Testis (tissue), 3 donors: ENCODE results near the gene GFRA1. TPM values are rescaled to one million over a fixed set of nuclear protein-coding genes. Genes with fewer than 3 reads are reported as not detected.

Source experiments
- DNase-seq: peaks from one replicate; pipeline ENCODE4 v3.0.0-alpha.2; 2019
- H3K27ac ChIP-seq, 2 donors: fragments of 200-600 bp; sonication (generic); one replicate each; pipeline ENCODE4 v1.5.1; 2019
- H3K27me3 ChIP-seq: fragments of 200-600 bp; sonication (generic); one replicate; pipeline ENCODE4 v1.5.1; 2019
- H3K36me3 ChIP-seq: fragments of 200-600 bp; sonication (generic); one replicate; pipeline ENCODE4 v1.5.1; 2017; ENCODE audit warnings: low read depth; ENCODE audit errors: missing control alignments
- H3K4me1 ChIP-seq: fragments of 200-600 bp; sonication (generic); one replicate; pipeline ENCODE4 v1.5.1; 2019
- H3K4me3 ChIP-seq, 2 donors: fragments of 200-600 bp; sonication (generic); one replicate each; pipeline ENCODE4 v1.5.1; 2017 to 2019
- H3K9me3 ChIP-seq: fragments of 200-600 bp; sonication (generic); one replicate; pipeline ENCODE4 v1.5.1; 2017
- CTCF ChIP-seq, 3 experiments: fragments of 450-650 bp in 2 of 3; fragments of 200-600 bp in 1 of 3; sonication (generic) in 1 of 3; IDR thresholded peaks; one replicate each; pipeline ENCODE4 v1.5.1; 2016 to 2019; ENCODE audit warnings: antibody characterized with exemption in 3 of 3, mild to moderate bottlenecking in 2 of 3, moderate library complexity in 1 of 3
- POLR2A ChIP-seq: fragments of 450-650 bp; IDR thresholded peaks from one replicate; pipeline ENCODE4 v1.6.1; 2017; ENCODE audit warnings: antibody characterized with exemption, mild to moderate bottlenecking, moderate library complexity
- WGBS, 2 donors: methylation state at CpG; one replicate each; pipeline ENCODE4 v1.1.5; 2018; 5-methylcytosine and 5-hydroxymethylcytosine counted together
- intact Hi-C: fragments of 100-400 bp; cut with DNase I; formaldehyde crosslinking; loops from one replicate; pipeline ENCODE4 v1.15.1; 2023; ENCODE audit warnings: low total_unique reads
- polyA plus RNA-seq: library from polyadenylated mRNA; stranded (reverse); fragments of 350-450 nt; fragmentation: Illumina TruSeq; extraction: RNeasy Lipid Tissue Mini Kit (QIAGEN cat#74804); gene quantifications from one replicate; pipeline ENCODE4 v1.2.3, GENCODE V29; 2014; ENCODE audit warnings: low read depth, low replicate concordance; ENCODE audit not compliant: insufficient read depth
- total RNA-seq, 2 donors: library from RNA; depleted of rRNA; stranded (reverse); fragments of >200 nt; gene quantifications; one replicate each; pipeline ENCODE4 v1.2.3, GENCODE V29; 2016

GFRA1 gene
- total and polyA plus RNA-seq, 3 donors from 2014 or later = 8.6 to 23.8 (median 17.7) TPM

- Histone ChIP-seq H3K9me3 (no peaks in the 10 kb centered on the region), H3K4me3 (no peak overlapping the region), H3K27me3 (no peaks in the 10 kb centered on the region), H3K36me3 (no peaks in the 10 kb centered on the region), H3K4me1 (no peaks in the 10 kb centered on the region), H3K27ac (no peak overlapping the region)
- DNase-seq = no peak
- TF ChIP-seq POLR2A (no peak), CTCF (IDR thresholded peaks at IDR 0.05) (no peak)
- 87 to 91% methylated on average over 10 of the region's 10 CpGs for WGBS, 2 donors
- intact Hi-C loops = no loop called here
These were observed 145.9 kb downstream of the GFRA1 start for GRCh38 chr10:116126954-116127695.

- H3K27ac ChIP-seq = no peak overlapping the region
- H3K9me3 ChIP-seq = no peaks in the 10 kb centered on the region
- TF ChIP-seq POLR2A (no peak), CTCF (IDR thresholded peaks at IDR 0.05) (no peak)
- H3K36me3 ChIP-seq = no peaks in the 10 kb centered on the region
- no peaks in the 10 kb centered on the region for H3K27me3 ChIP-seq
- 88 to 94% methylated on average over 3 of the region's 3 CpGs for WGBS, 2 donors
- no peak overlapping the region for H3K4me3 ChIP-seq
- intact Hi-C loops = no loop called here
- DNase-seq = no peak
- H3K4me1 ChIP-seq = no peaks in the 10 kb centered on the region
These were observed 146.8 kb downstream of the GFRA1 start for GRCh38 chr10:116126239-116126638.

- no peak for TF ChIP-seq POLR2A
- no peak for TF ChIP-seq CTCF (IDR thresholded peaks at IDR 0.05)
- Histone ChIP-seq H3K36me3 (no peaks in the 10 kb centered on the region), H3K9me3 (no peaks in the 10 kb centered on the region), H3K4me3 (no peak overlapping the region), H3K4me1 (no peaks in the 10 kb centered on the region), H3K27ac (no peak overlapping the region), H3K27me3 (no peaks in the 10 kb centered on the region)
- intact Hi-C loops = no loop called here
- no peak for DNase-seq
- 85 to 88% methylated on average over 17 to 19 of the region's 19 CpGs for WGBS, 2 donors
These were observed 147.8 kb downstream of the GFRA1 start for GRCh38 chr10:116125180-116125579.

GRCh38 chr10:116124777-116125176 lies 148.2 kb downstream of the GFRA1 start:
- intact Hi-C loops = no loop called here
- DNase-seq = no peak
- no peaks in the 10 kb centered on the region for H3K9me3 ChIP-seq
- no peaks in the 10 kb centered on the region for H3K4me1 ChIP-seq
- WGBS, 2 donors = 62 to 79% methylated on average over 4 of the region's 4 CpGs
- TF ChIP-seq POLR2A = no peak
- TF ChIP-seq CTCF (IDR thresholded peaks at IDR 0.05) = no peak
- H3K27ac ChIP-seq = no peak overlapping the region
- H3K36me3 ChIP-seq = no peaks in the 10 kb centered on the region
- no peaks in the 10 kb centered on the region for H3K27me3 ChIP-seq
- no peak overlapping the region for H3K4me3 ChIP-seq

- TF ChIP-seq POLR2A (no peak), CTCF (IDR thresholded peaks at IDR 0.05) (no peak)
- Histone ChIP-seq H3K9me3 (no peaks in the 10 kb centered on the region), H3K27me3 (no peaks in the 10 kb centered on the region), H3K36me3 (no peaks in the 10 kb centered on the region), H3K27ac (no peak overlapping the region), H3K4me3 (no peak overlapping the region), H3K4me1 (no peaks in the 10 kb centered on the region)
- WGBS, 2 donors = 72 to 100% methylated on average over 1 of the region's 1 CpG
- DNase-seq = no peak
- intact Hi-C loops = no loop called here
These were observed 150.3 kb downstream of the GFRA1 start for GRCh38 chr10:116122664-116123063.
